ENCODE results near the gene TCF4. TPM values are rescaled to one million over a fixed set of nuclear protein-coding genes. Genes with fewer than 3 reads are reported as not detected.

Gene TCF4
- total and polyA plus RNA-seq, 2 experiments from 2014 or later, result 77.7 to 89.2 TPM

GRCh38 chr18:55362303-55362702, 225.7 kb downstream of the TCF4 start (continued):
- TF ChIP-seq CTCF (conservative IDR thresholded peaks at IDR 0.05; ENCODE audit: low read depth in 2 of 2), result no peak
- TF ChIP-seq ETS1 (IDR thresholded peaks at IDR 0.05), result no peak
- TF ChIP-seq EZH2phosphoT487 (IDR thresholded peaks at IDR 0.05; ENCODE audit: unreplicated experiment), result no peak
- TF ChIP-seq POLR2AphosphoS5 (IDR thresholded peaks at IDR 0.05; ENCODE audit: low read depth), result no peak
- no peak for TF ChIP-seq NANOG (IDR thresholded peaks at IDR 0.05; ENCODE audit: borderline replicate concordance)
- no peak for TF ChIP-seq ZNF114 (CRISPR knock-in tag; IDR thresholded peaks at IDR 0.05)
- no peak for TF ChIP-seq EZH2 (IDR thresholded peaks at IDR 0.05; ENCODE audit: low read depth, unreplicated experiment)

- DNase-seq (ENCODE audit: low spot score) (no peak), ATAC-seq (no peak)
- H3K4me3 ChIP-seq, result no peak overlapping the region
- H3F3A ChIP-seq (replicated peaks; ENCODE audit: low read depth), result no peaks in the 10 kb centered on the region
- Mint-ChIP-seq H3K9me3 (no peaks in the 10 kb centered on the region; the same call in 2 of the 3 replicates), H3K4me1 (peaks cover 29% of the 10 kb centered on the region), H3K4me3 (no peak overlapping the region), H3K27me3 (ENCODE audit: insufficient read depth, low read depth, poor library complexity) (peaks cover 7% of the 10 kb centered on the region), H3K27ac (peak overlapping the region; percentile 68; the same call in 1 of the 2 replicates), H3K36me3 (ENCODE audit: low read depth) (no peaks in the 10 kb centered on the region)
- no peak overlapping the region for H3K27ac ChIP-seq (ENCODE audit: low read depth)
- H3K36me3 ChIP-seq (ENCODE audit: insufficient read depth), result no peaks in the 10 kb centered on the region
- H3K9me2 ChIP-seq (ENCODE audit: insufficient read depth), result no peaks in the 10 kb centered on the region
- H2AFZ ChIP-seq, result no peak overlapping the region
- no peaks in the 10 kb centered on the region for H3K27me3 ChIP-seq (ENCODE audit: insufficient read depth)
- no peak overlapping the region for H3K4me2 ChIP-seq
- H3K79me2 ChIP-seq (replicated peaks; ENCODE audit: insufficient read depth), result peaks cover 14% of the 10 kb centered on the region
- H4K20me1 ChIP-seq (replicated peaks; ENCODE audit: insufficient read depth), result no peaks in the 10 kb centered on the region
- H3K4me1 ChIP-seq (ENCODE audit: insufficient read depth), result peaks cover 5% of the 10 kb centered on the region; the same call in 1 of the 2 replicates
- TF ChIP-seq JUNB (IDR thresholded peaks at IDR 0.05; ENCODE audit: unreplicated experiment) (no peak), ZNF331 (CRISPR knock-in tag; IDR thresholded peaks at IDR 0.05; ENCODE audit: low read depth) (no peak), EZH2phosphoT487 (IDR thresholded peaks at IDR 0.05; ENCODE audit: unreplicated experiment) (no peak), CREB1 (CRISPR knock-in tag; IDR thresholded peaks at IDR 0.05; ENCODE audit: low read depth) (no peak), ZNF114 (CRISPR knock-in tag; IDR thresholded peaks at IDR 0.05) (no peak), ZNF462 (CRISPR knock-in tag; IDR thresholded peaks at IDR 0.05) (no peak), CTCF (conservative IDR thresholded peaks at IDR 0.05; ENCODE audit: low read depth in 2 of 2) (no peak), STAT1 (IDR thresholded peaks at IDR 0.05; ENCODE audit: unreplicated experiment) (no peak)
Observed at GRCh38 chr18:55361492-55362250, 226.3 kb downstream of the TCF4 start.

Measured in GM23338 (cell line).